NT2/D1 (cell line): ENCODE results near the gene PSME4.

ENCODE experiments used
- SUZ12 ChIP-seq: IDR thresholded peaks from 2 replicates; pipeline ENCODE4 v1.6.1; 2011; ENCODE audit not compliant: insufficient read length, insufficient read depth; ENCODE audit errors: extremely low read depth
- YY1 ChIP-seq: IDR thresholded peaks from 2 replicates; pipeline ENCODE4 v1.6.1; 2011; ENCODE audit not compliant: insufficient read length, insufficient read depth
- ZNF274 ChIP-seq: IDR thresholded peaks from 2 replicates; pipeline ENCODE4 v1.6.1; 2011; ENCODE audit warnings: mild to moderate bottlenecking, low read depth, low read length

GRCh38 chr2:53913721-53914120 lies 57.1 kb downstream of the PSME4 start:
- TF ChIP-seq SUZ12: no peak
- TF ChIP-seq YY1: no peak
- TF ChIP-seq ZNF274: no peak
